OCI-M1 (cell line): ENCODE data around the gene XPA.
"Not testable (repeated sequence)": the region's sequence is repeated elsewhere in the genome, so short reads cannot be mapped to it uniquely, and the experiment has no call there.

Source experiments
- DNase-seq: peaks from one replicate; lab custom pipeline; 2025; lab: John Stamatoyannopoulos, UW

XPA gene

DNA sequence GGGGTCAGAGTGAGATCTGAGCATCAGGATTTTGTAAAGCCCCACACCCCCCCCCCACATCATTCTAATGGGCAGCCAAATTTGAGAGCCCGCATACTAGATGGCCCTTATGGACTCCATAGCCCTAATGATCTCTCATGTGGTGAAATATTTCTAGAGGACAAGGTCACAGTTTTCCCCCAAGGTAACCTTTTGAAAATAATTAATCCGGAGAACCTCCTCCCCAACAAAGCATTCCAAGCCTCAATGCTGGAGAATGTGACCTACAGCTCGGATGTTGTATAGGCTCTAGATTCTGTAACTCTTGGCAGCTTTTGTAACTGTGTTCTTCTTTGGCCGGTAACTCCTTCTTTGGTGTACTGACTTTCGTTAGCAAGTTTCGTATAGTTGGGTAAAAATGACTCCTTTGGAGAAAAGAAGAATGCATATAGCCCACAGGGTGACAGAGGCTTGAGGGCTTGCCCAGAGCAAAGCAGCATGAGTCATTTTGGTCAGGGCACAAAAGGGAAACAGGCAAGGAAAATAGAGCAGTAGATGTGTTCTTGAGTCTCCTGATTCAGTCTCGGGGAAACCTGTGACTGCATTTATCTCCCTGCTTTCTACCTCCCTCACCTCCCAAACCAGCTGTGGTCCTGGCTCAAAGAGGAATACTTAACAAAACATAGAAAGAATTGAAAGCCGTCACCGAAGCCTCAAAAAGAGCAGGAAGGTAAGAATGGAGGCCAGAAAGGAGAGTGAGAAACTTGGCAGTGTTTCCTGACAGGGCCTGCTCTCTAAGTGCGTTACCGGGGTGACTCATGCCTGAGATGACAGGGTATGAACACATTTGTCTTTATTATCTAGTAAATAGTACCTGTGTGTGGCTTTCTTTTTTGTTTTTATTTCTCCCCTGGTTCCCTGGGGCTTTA is 6.6 kb upstream of the XPA start:
- DNase-seq: peak; percentile 4

DNA sequence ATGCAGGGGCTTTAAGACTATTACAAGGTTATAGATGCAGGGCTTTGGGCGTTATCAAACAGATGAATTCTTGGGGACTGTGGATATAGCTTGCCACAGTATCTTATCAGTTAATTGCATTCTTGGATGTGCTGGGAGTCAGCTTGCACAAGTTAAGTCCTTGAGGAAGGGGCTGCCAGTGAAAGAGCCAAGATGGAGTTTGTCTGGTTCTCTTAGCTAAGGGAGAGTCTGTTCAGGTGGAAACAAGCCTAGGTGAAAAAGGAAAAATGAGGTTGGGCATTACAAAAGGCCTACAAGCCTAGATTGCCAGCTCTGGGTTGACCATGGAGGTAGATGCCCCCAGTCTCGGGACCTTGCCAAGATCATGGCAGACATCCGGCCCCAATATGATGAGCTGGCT is 2.7 kb upstream of the XPA start:
- not testable (repeated sequence) for DNase-seq

DNA sequence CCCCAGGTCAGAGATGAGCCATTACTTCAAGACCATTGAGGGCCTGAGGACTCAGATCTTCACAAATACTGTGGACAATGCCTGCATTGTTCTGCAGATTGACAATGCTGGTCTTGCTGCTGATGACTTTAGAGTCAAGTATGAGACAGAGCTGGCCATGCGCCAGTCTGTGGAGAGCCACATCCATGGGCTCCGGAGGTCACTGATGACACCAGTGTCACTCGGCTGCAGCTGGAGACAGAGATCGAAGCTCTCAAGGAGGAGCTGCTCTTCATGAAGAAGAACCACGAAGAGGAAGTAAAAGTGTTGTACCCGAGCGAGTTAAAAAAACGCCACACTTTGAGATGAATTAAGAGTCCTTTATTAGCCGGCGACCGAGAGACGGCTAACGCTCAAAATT is 2.1 kb upstream of the XPA start:
- peak; percentile 75 for DNase-seq

DNA sequence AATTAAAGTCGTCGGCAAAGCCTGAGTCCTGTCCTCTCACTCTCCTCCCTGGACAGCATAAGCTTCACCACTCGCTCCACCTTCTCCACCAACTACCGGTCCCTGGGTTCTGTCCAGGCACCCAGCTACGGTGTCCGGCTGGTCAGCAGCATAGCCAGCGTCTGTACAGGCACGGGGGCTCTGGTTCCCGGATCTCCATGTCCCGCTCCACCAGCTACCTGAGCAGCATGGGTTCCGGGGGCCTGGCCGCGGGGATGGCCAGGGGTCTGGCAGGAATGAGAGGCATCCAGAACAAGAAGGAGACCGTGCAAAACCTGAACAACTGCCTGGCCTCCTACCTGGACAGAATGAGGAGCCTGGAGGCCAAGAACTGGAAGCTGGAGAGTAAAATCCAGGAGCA is 1.7 kb upstream of the XPA start:
- DNase-seq: no peak

DNA sequence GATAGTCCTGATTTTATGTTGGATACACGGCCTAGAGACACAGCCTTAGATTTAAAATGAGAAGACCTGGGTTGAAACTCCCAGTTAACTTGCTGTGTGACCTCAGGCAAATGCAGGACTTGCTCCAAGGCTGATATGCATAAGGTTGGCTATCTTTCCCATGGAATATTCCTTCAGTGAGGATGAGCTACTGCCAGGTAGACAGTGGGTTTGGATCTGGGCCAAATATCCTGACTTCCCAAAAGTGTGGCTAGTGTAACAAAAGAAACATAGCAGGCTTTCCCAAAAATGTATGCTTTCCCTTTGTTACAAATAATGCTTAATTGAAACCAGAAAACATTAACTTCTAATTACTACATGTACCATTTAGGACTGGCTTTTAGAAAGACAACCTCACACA is 697 bp upstream of the XPA start:
- no peak for DNase-seq

DNA sequence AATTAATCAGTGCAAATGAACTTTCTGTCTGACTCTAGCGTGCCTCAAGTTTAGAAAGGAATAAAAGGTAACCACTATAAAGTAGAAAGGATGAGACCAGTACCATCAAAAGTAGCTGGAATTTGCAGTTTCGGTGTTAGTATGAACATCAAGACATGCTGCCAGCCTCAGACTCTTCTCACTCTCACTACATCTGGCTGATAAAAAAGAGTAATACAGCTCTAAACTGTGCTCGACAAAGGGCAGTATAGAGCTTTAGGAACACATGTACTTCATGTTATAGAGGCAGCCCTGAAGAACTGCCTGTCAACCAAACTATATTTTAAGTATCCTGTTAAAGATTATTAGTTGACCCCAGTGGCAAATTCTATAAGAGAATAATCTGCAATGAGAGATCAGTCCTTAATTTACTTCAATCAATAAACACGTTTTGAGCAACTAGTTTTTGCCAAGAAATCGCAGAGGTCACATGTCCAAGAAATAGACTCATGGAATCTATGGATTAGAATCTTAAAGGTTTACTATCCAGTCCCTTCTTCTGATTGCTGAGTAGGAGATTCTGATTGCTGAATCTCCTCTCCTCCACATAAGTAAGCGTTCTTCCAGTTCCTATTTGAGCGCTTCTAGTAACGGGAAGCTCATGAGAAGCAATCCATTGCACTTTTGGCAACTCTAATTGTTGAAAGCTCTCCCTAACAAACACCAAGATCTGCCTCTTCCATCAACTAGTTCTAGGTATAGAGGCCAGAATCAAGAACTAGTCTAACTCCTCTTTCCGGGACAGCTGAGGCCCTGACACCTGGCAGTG is 941 bp downstream of the XPA start:
- DNase-seq: peak; percentile 75

DNA sequence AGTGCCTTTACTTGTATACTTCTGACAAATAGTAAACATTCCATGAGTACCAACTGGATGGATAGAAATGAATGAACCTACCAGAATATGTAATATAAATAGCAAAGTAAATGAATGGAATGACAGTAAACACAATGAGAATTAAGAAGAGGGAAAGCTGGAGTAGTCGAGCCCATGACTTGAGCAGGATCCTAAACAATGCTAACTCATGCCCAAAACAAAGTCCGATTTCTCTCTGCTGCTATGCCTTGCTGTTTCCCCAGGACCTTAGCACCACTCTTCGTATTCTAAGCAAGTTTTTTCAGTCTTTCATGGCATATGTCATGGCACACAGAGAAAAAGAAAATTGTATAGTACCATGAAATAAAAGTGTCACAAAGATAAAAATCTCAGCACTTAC is 1.8 kb downstream of the XPA start:
- peak; percentile 19 for DNase-seq

DNA sequence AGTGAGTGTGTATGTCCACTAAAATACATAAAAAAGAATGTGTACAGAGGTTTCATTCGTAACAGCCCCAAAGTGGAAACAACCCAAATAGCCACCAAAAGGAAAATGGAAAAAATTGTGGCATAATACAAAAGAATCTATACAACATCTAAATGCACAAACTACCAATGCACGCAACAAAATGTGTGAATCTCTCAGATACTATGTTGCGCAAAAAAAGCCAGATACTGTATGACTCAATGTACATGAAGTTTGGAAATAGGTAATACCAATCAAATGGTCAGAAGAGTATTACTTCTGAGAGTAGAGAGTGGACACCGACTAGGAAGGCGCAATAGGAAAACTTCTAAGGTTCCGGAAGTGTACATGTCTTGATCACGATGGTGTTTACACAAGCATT is 2.4 kb downstream of the XPA start:
- DNase-seq: peak; percentile 33

DNA sequence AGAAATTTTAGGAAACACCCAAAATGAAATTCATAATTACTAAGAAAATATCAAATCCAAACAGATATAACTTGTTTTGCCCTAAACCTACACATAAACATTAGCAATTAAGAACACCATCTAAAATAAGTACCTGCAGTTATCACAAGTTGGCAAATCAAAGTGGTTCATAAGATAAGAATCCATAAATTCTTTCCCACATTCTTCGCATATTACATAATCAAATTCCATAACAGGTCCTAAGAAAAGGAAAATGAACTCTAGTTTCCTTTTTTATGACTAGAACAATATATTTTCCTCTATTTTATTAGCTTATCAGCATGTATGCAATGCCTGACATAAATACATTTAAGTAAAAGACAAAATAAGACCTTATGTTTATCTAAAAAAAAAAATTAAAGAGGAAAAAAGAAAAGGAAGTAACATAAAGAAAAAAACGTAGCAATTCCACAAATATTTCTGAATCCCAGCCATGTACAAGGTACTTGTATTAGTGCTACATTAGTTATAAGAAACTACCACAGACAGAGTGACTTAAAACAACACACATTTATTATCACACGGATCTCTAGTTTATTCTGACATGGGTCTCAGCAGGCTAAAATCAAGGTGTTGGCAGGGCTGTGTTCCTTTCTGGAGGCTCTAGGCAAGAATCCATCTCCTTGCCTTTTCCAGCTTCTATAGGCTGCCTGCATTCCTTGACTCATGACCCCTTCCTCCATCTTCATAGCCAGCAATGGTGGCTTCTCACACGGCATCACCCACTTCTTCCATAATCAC is 7.5 kb downstream of the XPA start:
- DNase-seq: no peak

DNA sequence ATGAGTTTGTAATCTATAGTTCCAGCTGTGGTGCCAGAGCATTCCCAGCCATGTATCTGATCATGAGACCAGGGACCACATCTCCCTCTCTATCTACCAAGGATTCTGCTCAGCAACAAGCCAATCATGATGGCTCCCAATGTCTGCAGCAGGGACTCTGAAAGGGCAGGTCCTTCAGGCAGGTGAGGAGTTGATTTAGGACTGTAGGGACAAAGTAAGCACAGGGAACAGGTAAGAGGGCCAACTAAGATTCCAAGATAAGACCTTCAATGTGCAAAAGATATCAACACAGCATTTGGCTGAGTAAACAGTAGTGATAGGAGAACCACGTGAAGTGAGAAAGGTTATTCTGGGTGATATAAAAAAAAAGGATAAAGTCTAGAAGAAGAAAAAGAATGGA is 8.5 kb downstream of the XPA start:
- no peak for DNase-seq

DNA sequence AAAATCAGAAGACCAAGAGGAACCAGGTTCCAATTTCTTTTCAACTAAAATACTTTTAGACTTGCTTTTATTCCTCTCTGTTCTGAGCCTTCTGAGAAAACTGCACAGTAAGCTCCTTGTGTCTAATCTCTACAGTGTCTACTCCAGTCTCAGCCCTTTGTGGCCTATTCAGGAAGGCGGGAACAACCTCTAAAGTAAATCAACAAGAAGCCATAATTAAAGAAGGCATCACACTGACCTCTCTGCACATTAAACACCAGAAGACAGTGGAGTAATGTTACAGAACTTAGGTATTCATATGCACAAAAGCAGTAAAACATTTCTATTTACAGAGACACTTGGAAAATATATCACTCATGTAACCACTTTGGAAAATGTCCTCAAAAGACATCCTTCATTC is 14.9 kb downstream of the XPA start:
- DNase-seq: no peak

DNA sequence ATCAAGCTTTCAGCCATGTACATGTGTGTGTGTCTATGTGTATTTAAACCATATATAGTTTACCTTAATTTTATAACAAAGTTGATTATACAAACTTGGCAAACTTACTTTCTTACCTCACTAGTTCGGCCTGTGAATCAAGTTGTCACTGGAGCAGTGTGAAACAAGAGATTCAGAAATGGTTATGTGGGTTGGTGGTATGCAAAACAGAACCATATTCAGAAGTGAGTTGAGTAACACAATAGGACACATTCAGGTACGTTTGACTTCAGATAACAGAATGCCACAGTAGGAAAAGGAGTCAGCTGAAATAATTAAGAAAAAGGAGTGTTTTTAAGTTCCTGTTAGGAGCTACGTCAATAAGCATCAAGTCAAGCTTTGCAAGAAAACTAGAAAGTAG is 21.5 kb downstream of the XPA start:
- no peak for DNase-seq

DNA sequence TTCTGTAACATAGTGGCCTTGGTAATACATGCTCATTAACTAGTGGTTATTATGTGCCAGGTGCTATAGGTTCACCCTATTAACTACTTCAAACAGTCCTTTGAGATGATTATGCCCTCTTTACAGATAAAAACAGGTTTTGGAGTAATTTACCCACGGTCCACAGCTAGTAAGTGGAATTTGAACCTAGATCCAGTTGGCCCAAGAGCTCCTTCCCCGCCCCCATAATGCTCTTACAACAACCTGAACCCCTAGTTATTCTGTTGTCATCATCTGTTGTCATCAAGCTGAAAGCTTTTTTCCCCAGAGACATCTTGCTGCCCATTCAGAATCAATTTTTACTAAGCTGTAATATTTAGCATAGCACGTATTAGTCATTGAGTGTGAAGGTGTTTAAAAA is 23.2 kb downstream of the XPA start:
- no peak for DNase-seq

DNA sequence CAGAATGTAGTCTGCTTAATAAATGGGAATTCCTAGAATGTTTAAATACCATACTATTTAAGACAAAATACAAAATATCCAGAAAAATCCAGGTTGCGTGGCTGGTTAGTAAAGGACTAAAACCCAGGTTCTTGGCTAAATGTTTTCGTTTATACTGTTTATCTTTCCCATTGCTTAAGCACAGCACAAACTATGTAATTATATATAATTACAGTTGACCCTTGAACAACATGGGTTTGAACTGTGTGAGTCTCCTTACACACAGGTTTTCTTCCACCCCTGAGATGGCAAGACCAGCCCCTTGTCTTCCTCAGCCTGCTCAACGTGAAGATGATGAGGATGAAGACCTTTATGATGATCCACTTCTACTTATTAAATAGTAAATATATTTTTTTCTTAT is 24.7 kb downstream of the XPA start:
- no peak for DNase-seq

DNA sequence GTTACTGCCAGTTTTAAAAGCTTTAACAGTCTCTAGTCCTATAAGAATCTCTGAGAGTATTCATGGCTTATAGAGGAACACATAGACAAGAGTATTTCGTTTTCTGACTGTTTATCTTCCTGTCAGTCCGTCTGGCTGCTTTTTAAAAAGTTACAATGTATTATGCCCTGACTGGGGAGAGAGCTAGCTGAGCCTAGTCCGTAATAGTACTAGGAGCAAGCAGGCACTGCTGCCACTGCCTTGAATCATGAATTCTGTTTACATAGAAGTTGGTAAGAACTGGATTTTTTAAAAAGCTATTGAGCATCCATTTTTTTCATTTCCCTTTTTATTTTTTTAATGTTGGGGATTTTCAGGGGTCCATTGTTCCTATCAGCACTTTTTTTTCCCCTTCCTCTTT is 26.6 kb downstream of the XPA start:
- no peak for DNase-seq

DNA sequence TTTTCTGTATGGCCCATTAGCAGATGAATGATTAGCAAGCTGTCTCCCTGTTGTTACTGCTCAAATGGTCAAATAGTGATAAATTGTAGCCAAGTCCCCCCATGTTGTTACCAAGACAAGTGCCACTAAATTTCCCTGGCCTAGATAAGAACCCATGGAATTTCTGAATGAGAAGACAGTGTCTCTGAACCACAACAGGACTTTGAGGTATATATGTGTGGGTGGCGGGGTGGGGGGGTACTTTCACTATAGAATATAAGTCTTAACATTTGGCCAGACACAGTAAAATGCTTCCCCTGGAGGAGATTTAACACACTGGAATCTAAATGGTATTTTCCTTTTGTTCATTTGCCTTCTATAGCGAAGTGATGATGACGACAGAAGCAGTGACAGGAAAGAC is 28.7 kb downstream of the XPA start:
- DNase-seq: no peak

DNA sequence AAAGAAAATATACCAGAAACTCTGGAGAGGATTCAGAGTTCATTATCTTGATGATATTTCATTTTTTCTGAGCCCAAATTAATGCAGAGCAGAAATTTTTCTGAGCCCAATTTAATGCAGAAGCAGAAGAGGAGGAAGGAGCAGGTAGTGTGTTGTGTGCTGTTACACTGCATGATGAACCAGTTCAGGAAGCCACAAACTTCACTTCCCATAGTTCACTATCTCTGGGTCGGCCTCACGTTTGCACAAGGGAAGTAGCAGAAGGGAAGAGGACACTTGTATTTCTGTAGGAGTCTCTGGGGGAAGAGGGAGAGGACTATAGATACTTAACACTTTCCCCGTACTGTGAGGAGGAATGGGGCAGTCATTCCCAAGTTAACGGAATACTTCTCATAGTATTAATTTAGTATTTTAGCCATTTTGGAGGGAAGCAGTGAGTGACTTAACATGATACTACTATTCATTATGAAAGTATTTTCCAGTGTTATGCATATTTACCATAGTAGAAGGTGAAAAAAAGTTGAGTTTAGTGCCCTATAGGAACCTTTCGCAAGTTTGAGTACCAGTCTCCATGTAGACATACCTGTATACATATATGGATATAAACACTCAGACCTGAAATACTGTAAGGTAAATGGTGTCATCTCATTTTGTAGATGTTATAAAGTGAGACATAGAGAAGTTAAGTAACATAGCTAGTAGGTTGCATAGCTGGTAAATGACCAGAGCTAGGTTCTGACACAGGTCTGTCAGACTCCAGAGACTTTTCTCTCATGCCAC is 30.0 kb downstream of the XPA start:
- DNase-seq: no peak

DNA sequence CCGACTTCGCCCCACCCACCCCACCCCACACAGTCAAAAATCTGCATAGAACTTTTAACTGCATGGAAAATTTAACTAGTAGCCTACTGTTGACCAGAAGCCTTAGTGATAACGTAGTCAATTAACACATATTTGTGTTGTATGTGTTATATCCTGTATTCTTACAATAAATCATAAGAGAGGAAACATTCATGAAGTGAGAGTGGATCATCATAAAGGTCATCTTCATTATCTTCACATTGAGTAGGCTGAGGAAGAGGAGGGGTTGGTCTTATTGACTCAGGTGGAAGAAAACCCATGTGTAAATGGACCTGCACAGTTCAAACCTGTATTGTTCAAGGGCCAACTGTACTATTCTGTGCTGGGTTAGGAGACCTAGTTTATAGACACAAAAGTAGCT is 31.4 kb downstream of the XPA start:
- no peak for DNase-seq

DNA sequence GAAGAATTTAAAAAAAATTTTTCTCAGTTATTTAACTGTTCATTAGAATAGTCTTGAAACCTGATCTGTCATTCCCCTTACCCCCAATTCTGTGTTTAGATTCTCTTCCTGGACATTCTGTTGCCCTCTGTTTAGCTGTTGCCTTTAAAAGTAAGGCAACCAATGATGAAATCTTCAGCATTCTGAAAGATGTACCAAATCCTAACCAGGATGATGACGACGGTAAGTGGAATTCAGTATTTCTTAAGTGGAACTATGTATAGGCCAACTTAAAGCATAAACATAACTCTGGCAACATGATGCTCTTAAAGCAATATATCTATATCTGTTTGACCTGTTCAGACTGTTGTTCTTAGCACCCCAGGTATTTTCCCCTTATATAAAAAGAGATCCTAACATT is 36.3 kb downstream of the XPA start:
- DNase-seq: no peak

DNA sequence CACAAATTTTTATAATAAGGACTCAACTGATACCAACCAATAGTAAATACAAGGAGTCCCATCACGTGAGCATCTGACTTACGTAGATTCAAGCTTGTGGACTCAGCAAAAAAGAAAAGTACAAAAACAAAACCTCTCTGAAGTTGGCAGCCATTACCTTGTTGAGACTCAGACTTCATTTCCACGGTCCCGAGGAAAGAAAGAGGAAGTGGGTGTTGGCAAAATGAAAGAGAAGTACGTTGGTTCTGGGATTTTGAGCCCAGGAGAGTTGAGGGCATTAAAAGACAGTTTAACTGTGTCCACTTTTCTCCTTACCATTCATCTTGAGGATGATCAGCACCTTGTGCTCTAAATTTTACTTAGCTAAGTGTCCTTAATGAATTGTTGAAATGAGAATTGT is 36.8 kb downstream of the XPA start:
- peak; percentile 55 for DNase-seq

DNA sequence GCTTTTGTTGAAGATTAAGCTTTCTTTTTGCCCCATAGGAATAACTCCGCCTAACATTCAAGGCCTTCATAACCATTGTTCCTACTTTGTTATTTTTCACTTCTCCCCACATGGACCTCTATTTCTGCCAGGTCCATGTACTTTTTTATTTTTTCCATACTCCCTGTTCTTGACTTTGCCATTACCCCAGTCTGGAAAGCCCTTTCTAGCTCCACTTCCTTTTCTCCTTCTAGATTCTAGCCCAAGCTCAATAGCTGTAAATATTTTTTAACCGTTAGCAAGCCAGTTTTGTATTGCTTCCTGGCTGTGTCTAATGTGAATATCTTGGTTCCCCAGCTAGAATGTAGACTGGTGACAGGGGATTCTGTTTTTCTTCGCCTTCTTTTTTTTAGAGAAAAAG is 37.4 kb downstream of the XPA start:
- DNase-seq: no peak

DNA sequence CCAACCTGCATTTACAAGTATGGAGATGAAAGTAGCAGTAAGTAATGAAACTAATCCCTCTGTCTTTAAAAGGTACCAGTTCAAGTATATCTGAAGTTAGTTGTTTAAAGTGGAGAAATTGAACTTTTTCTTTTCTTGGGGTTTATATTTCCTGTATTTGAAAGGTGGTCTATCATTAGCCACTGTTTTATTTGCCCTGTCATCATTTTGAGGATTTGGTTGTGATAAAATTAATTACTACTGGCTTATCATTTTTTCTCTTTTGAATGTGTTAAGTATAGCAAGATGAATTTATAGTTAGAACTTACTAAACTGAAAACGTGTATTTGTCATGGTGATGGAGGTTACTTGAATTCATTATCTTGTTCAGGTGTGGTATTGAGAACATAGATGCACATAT is 38.4 kb downstream of the XPA start:
- DNase-seq: no peak
